AG09319 (cell line): Measurements from ENCODE around the gene WASHC4.

ENCODE experiments used
- DNase-seq: peaks from one replicate; pipeline ENCODE4 v3.0.0-alpha.2; 2010; ENCODE audit warnings: low read depth; ENCODE audit errors: extremely low read depth
- CTCF ChIP-seq: IDR thresholded peaks from 2 replicates; pipeline ENCODE4 v1.5.1; 2011; ENCODE audit warnings: low read depth, mild to moderate bottlenecking, inconsistent platforms, low read length, moderate library complexity

The WASHC4 gene

DNA sequence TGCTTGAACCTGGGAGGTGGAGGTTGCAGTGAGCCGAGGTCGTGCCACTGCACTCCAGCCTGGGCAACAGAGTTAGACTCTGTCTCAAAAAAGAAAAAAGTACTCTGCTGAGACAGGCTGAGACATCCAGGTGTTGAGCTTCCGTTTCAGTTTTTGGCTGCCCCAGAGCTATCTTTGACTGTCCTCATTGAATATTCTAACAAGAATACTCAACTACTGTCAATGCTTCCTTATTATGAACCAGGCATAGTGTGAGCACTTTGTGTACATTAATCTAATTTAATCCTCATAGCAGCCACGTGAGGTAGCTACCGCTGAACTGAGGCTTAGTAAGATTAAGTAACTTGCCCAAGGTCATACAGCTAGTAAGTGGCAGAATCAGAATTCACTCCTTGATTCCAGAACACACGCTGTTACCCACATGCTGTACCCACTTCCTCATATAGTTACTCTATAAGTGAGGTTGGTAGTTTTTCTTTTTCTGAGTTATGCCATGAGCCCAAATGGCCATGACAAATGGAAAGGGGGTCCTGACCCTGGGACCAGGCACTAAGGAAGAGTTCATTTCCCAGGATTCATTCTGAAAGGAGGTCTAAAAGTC lies 34.5 kb upstream of the WASHC4 start:
- no peak for DNase-seq
- no peak for TF ChIP-seq CTCF

GRCh38 chr12:105076098-105076497 lies 31.4 kb upstream of the WASHC4 start:
- no peak for TF ChIP-seq CTCF
- DNase-seq = peak; percentile 56

DNA sequence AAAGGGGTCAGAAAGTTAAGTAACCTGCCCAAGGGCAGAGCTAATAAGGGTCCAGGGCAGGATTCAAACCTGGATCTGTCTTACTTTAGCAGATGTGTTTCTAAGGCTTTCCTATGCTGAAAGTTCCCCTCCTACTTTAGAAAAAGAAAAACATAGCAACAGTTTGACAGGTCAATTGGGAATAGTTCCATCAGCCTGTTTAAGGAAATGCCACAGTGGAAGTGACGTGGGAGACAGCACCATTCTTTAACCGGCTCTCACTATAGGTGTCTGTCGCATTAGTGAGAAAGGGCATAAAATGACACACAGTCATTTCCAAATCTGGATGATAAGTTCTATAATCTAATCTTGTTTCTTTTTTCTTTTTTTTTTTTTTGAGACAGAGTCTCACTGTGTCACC lies 30.6 kb upstream of the WASHC4 start:
- TF ChIP-seq CTCF = no peak

GRCh38 chr12:105077435-105077834 lies 30.1 kb upstream of the WASHC4 start:
- TF ChIP-seq CTCF = no peak

More for the DNA sequence above, 30.6 kb upstream of the WASHC4 start:
- DNase-seq = no peak

GRCh38 chr12:105078712-105079570 lies 28.6 kb upstream of the WASHC4 start:
- TF ChIP-seq CTCF = no peak
- DNase-seq = no peak

More at GRCh38 chr12:105077435-105077834, 30.1 kb upstream of the WASHC4 start:
- no peak for DNase-seq

GRCh38 chr12:105083031-105083430 lies 24.5 kb upstream of the WASHC4 start:
- TF ChIP-seq CTCF = no peak
- DNase-seq = no peak

GRCh38 chr12:105083551-105084105 lies 23.9 kb upstream of the WASHC4 start:
- DNase-seq = no peak

More at GRCh38 chr12:105083551-105084105, 23.9 kb upstream of the WASHC4 start:
- TF ChIP-seq CTCF = peak; percentile 3
